ENCODE results near the gene CNOT4.

Gene CNOT4

GRCh38 chr7:135550196-135550595 lies 40.3 kb upstream of the CNOT4 start:
- no peak overlapping the region for H3K4me3 ChIP-seq (ENCODE audit: low read depth, low read length)

GRCh38 chr7:135541029-135541428 lies 31.1 kb upstream of the CNOT4 start:
- no peak overlapping the region for H3K4me3 ChIP-seq (ENCODE audit: low read depth, low read length)
- no peak for TF ChIP-seq CTCF (IDR thresholded peaks at IDR 0.05; ENCODE audit: borderline replicate concordance, insufficient read depth, low read depth, low read length)

More at GRCh38 chr7:135550196-135550595, 40.3 kb upstream of the CNOT4 start:
- no peak for TF ChIP-seq CTCF (IDR thresholded peaks at IDR 0.05; ENCODE audit: borderline replicate concordance, insufficient read depth, low read depth, low read length)

- no peak for TF ChIP-seq CTCF (IDR thresholded peaks at IDR 0.05; ENCODE audit: borderline replicate concordance, insufficient read depth, low read depth, low read length)
- no peak overlapping the region for H3K4me3 ChIP-seq (ENCODE audit: low read depth, low read length)
Measured at GRCh38 chr7:135539629-135540028, 29.7 kb upstream of the CNOT4 start.

- no peak for TF ChIP-seq CTCF (IDR thresholded peaks at IDR 0.05; ENCODE audit: borderline replicate concordance, insufficient read depth, low read depth, low read length)
Measured at GRCh38 chr7:135538376-135538775, 28.5 kb upstream of the CNOT4 start.

GRCh38 chr7:135537905-135538304 lies 28.0 kb upstream of the CNOT4 start:
- no peak for TF ChIP-seq CTCF (IDR thresholded peaks at IDR 0.05; ENCODE audit: borderline replicate concordance, insufficient read depth, low read depth, low read length)
- H3K4me3 ChIP-seq (ENCODE audit: low read depth, low read length): no peak overlapping the region

More at GRCh38 chr7:135538376-135538775, 28.5 kb upstream of the CNOT4 start:
- no peak overlapping the region for H3K4me3 ChIP-seq (ENCODE audit: low read depth, low read length)

GRCh38 chr7:135537453-135537852 lies 27.6 kb upstream of the CNOT4 start:
- H3K4me3 ChIP-seq (ENCODE audit: low read depth, low read length): no peak overlapping the region
- no peak for TF ChIP-seq CTCF (IDR thresholded peaks at IDR 0.05; ENCODE audit: borderline replicate concordance, insufficient read depth, low read depth, low read length)

- TF ChIP-seq CTCF (IDR thresholded peaks at IDR 0.05; ENCODE audit: borderline replicate concordance, insufficient read depth, low read depth, low read length): no peak
- H3K4me3 ChIP-seq (ENCODE audit: low read depth, low read length): no peak overlapping the region
Measured at GRCh38 chr7:135536150-135536549, 26.2 kb upstream of the CNOT4 start.
